ENCODE data around the gene DXO.

The DXO gene

DNA sequence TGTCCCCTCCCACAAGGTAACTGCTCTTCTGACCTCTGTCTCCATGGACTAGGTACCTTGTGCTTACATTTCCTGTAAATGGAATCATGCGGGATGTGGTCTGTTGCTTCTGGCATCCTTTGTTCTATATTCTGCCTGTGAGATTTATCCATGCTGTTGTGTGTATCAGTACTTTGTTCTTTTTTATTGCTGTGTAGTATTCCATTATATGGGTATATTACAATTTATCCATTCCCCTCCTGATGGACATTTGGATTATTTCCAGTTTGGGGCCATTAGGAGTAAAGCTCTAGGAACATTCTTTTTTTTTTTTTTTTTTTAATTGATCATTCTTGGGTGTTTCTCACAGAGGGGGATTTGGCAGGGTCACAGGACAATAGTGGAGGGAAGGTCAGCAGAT, 41.0 kb downstream of the DXO start:
- DNase-seq (ENCODE audit: low read depth in 2 of 2), result no peak

DNA sequence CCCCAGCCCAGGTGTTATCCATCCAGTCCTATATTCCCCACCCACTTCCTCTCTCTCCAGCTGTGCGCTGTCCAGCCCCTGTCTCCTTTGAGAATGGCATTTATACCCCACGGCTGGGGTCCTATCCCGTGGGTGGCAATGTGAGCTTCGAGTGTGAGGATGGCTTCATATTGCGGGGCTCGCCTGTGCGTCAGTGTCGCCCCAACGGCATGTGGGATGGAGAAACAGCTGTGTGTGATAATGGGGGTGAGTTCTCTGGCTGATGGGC, 43.3 kb downstream of the DXO start:
- no peak for DNase-seq (ENCODE audit: low read depth in 2 of 2)

DNA sequence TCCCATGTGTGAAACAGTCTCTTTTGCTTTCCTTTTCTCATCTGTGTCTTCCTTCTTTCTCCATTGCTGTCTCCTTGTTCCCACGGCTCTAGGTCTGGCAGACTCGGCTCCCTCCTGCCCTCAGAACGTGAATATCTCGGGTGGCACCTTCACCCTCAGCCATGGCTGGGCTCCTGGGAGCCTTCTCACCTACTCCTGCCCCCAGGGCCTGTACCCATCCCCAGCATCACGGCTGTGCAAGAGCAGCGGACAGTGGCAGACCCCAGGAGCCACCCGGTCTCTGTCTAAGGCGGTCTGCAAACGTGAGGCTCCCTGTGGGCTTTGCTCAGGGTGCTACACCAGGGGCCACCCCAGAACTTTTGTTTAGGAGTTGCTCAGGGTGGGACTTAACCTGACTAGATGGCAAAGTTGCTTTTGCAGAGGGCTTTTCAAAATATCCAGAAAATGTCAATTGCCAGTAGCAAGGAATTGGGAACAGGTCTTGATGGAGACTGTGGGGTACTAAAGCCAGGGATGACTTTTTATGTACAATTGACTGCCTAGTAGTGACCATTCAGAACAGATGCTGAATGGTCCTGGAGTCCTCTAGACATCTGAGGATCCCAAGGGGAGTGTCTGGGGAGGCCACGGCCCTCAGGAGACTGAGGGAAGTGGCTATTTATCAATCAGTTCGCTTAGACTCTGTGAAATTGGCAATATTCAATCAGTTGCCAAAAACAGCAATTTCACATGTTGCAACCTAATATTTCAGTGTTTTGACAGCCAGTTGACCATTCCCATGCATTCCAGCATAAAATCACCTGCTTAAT, 43.9 kb downstream of the DXO start:
- DNase-seq (ENCODE audit: low read depth in 2 of 2), result no peak

DNA sequence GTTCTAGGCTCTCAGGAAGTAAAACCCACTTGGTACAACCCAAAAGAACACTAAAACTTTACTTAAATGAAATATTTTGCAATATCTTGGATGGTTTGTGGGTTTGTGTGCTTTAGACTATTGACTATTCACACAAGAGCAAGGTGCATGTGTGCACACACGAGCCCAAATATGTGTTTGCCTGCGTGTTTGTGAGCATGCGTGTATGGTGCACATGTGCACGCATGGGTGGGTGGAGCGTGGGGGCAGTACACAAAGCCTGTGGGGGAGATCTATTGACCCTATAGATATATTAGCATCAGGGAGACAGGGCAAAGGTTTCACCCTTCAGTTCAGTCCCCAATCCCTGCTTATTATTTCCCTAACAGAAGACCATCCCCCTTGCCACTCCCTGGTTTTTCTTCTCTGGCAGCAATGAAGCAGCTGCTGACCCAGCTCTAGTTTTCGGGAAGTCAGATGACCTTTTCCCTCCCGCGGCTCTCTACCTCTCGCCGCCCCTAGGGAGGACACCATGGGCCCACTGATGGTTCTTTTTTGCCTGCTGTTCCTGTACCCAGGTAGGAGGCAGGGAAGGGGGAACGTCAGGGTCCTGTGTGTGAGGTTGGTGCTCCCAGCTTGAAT, 44.6 kb downstream of the DXO start, which contains the start of gene C2:
TSS of gene C2 (plus strand) at position 476 of the 621 bp plus-strand sequence. CDS start at position 512, 36 bp downstream.
- no peak for DNase-seq (ENCODE audit: low read depth in 2 of 2)

DNA sequence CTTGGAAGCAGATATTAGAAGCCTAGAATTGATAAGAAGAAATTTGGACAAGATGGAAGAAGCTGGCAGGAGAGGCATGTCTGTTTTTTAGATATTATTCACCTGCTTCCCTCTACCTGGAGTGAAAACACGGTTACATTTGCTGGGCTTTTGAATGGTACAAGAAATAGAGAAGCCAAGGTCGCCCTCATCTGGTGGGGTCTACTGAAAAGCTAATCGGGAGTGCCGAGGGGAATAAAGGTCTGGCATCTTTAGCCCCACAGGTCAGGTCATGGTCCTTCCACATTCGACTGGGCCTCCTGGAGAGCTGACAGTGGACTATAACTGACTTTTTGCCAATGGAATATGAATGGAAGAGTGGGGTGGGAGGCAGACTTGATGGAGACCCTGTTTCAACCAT, 49.0 kb downstream of the DXO start:
- no peak for DNase-seq (ENCODE audit: low read depth in 2 of 2)

DNA sequence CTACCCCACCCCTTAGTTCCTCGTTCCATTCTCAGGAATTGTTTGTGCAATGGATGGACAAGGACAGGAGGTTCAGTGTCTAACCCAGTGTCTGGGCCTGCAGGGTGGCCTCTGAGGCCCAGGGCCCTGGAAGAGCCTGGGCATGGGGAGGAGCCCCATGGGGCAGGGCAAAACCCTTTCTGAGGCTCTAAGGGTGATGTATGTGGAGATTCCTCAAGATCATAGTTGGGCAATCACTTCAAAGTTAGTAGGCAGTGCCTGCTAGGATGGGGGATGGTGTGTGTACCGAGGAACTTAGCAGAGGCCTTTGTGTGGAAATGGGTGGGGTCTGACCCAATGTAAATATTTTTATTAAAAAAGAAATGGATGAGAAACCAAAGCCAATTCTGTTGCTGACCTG, 51.1 kb downstream of the DXO start:
- no peak for DNase-seq (ENCODE audit: low read depth in 2 of 2)
